DMS153 treated with DMSO at 0.1 percent for 48 hours (cell line): ENCODE results near the gene ID3.

ENCODE experiments used
- DNase-seq: peaks from one replicate; lab custom pipeline; 2025; ENCODE audit not compliant: unreplicated experiment; lab: John Stamatoyannopoulos, UW

Gene ID3

GRCh38 chr1:23559136-23559984 lies at the start of gene ID3:
TSS of gene ID3 (minus strand) at chr1:23559501. CDS start at chr1:23559426, 75 bp downstream.
- peak; percentile 91 for DNase-seq

- DNase-seq, result no peak
Measured at GRCh38 chr1:23607944-23608343, 48.6 kb upstream of the ID3 start.

GRCh38 chr1:23601968-23602876 lies 42.9 kb upstream of the ID3 start:
- no peak for DNase-seq

- DNase-seq, result no peak
Measured at GRCh38 chr1:23601135-23601967, 42.0 kb upstream of the ID3 start.

- DNase-seq, result no peak
Measured at GRCh38 chr1:23600283-23600682, 41.0 kb upstream of the ID3 start.

- no peak for DNase-seq
Measured at GRCh38 chr1:23599125-23599524, 39.8 kb upstream of the ID3 start.

- DNase-seq, result peak; percentile 67
Measured at GRCh38 chr1:23598424-23598823, 39.1 kb upstream of the ID3 start.

- peak; percentile 67 for DNase-seq
Measured at GRCh38 chr1:23597635-23598388, 38.5 kb upstream of the ID3 start.

GRCh38 chr1:23596382-23597358 lies 37.4 kb upstream of the ID3 start:
- no peak for DNase-seq

GRCh38 chr1:23594927-23595353 lies 35.6 kb upstream of the ID3 start:
- no peak for DNase-seq

GRCh38 chr1:23594149-23594907 lies 35.0 kb upstream of the ID3 start:
- DNase-seq, result no peak

- peak; percentile 31 for DNase-seq
Measured at GRCh38 chr1:23593556-23594148, 34.4 kb upstream of the ID3 start.

- peak; percentile 38 for DNase-seq
Measured at GRCh38 chr1:23593042-23593521, 33.8 kb upstream of the ID3 start.

GRCh38 chr1:23592209-23592892 lies 33.0 kb upstream of the ID3 start:
- DNase-seq, result no peak

GRCh38 chr1:23591460-23592208 lies 32.3 kb upstream of the ID3 start:
- no peak for DNase-seq

- no peak for DNase-seq
Measured at GRCh38 chr1:23590058-23590783, 30.9 kb upstream of the ID3 start.
